Fibroblast of mammary gland (primary cell): ENCODE results near the gene CEACAM21.

Source experiments
- DNase-seq: peaks from one replicate; pipeline ENCODE4 v3.0.0-alpha.2; 2010; ENCODE audit warnings: low read depth
- H3K4me3 ChIP-seq: 2 replicates; pipeline ENCODE4 v1.5.1; 2011; ENCODE audit warnings: low read depth, mild to moderate bottlenecking, low read length, moderate library complexity; ENCODE audit not compliant: control insufficient read depth
- CTCF ChIP-seq: conservative IDR thresholded peaks from 2 replicates; pipeline ENCODE4 v1.5.1; 2011; ENCODE audit warnings: low read depth, low read length, inconsistent platforms; ENCODE audit not compliant: control insufficient read depth, insufficient read depth

CEACAM21 gene

DNA sequence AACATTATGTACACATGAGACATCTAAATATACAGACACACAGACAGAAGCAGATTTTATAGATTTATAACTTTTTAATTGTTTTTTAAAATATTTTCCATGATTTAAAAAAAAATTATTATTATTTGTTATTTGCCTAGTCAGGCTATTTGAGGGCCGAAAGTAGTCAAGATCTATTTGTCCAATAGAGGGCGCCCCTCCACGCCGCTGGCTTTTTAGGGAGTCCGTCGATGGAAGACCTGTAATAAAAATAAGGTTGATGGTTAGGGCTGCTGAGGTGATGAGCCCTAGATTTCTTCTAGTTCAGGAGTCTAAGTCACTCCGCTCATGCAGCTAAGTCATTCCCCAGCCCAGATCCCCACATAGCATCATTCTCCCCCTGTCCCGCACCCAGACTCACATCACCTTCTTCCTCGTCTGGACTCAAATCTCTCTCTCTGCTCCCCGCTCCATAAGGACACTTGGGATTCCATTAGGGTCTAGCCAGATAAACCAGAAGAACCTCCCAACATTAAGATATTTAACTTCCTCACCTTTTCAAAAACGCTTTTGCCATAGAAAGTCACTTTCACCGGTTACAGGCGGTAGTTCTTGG is 33.9 kb upstream of the CEACAM21 start:
- DNase-seq = peak; percentile 34
- no peak overlapping the region for H3K4me3 ChIP-seq
- peak; percentile 71 for TF ChIP-seq CTCF

DNA sequence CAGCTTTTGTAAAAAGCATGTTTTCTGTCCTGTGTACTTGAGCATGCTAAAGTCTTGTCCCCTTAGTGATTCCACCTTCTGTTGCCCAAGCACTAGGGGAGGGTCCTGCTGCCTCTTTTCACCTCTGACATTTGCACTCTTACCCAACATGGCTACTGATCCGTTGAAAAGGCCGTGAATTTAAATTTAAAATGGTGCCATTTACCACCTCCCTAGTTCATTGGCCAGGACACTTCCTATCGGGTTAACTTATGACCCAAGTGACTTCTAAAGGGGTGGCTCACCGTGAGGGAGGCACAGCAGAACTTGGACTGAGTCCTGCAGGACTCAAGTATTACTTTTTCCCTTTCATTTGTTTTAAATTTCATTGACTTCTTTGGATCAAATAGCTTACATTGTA is 33.3 kb upstream of the CEACAM21 start:
- DNase-seq = no peak
- TF ChIP-seq CTCF = no peak
- no peak overlapping the region for H3K4me3 ChIP-seq

GRCh38 chr19:41543582-41543981 is 32.4 kb upstream of the CEACAM21 start:
- no peak for TF ChIP-seq CTCF
- no peak for DNase-seq
- no peak overlapping the region for H3K4me3 ChIP-seq

DNA sequence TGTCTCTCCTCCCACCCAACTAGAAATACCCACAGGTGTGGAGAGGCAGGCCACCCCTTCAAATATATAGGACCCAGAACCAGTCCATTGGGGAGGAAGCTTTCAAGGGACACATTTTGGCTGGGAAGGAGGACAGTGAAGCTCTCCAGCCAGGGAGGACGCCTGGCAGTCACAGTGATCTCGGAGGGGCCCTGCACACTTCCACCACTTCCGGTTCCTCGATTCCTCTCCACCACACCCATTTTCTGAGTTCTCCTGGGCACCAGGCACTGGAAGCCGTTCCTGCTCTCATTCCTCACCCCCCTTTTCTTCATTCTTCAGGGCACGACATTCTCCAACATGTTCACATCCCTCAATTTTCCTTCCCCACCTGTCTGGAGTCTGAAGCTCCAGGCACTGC is 30.4 kb upstream of the CEACAM21 start:
- no peak overlapping the region for H3K4me3 ChIP-seq
- no peak for TF ChIP-seq CTCF
- DNase-seq = no peak

DNA sequence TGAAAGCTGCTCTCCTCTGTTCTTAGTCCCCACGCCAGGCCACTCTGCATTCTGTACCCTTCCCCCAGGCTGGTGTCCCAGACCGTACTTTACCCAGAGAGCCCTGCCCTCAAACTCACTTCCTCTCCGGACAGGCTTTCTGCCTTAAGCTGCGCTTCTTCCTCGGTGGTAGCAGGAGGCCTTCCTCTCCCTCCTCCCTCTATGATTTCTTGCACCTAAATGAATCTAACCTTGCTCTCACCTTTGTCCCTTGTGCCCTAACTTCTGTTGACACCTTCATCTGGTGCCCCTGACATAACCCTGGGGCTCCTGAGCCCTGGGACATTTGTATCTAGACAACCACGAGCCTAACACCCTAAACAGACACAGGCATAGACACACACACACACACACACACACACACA is 29.6 kb upstream of the CEACAM21 start:
- H3K4me3 ChIP-seq = no peak overlapping the region
- TF ChIP-seq CTCF = no peak
- no peak for DNase-seq

GRCh38 chr19:41546961-41547360 is 29.0 kb upstream of the CEACAM21 start:
- DNase-seq = no peak
- no peak overlapping the region for H3K4me3 ChIP-seq
- TF ChIP-seq CTCF = no peak

DNA sequence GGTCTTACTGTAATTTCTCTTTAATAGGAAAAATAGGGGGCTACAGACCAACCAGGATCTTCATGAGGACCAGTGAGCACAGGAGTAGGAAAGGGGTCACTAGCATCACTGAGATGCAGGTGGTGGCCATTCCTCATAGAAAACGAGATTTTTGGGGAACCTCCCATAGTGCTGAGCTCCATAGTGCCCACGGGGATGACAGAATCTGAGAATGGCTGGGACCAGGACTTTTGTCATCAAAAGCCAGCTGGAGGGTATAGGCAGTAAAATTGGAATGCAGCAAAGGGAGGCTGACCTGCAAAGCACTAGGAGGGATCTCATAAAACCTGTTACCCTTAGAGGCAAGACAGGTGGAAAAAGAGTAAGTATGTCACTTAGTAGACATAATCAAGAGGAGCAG is 28.4 kb upstream of the CEACAM21 start:
- H3K4me3 ChIP-seq = no peak overlapping the region
- DNase-seq = no peak
- TF ChIP-seq CTCF = no peak
